Panc1 (cell line): ENCODE measurements around the gene CNOT6L. TPM values are rescaled to one million over a fixed set of nuclear protein-coding genes. Genes with fewer than 3 reads are reported as not detected.
A peak's percentile ranks its signal among the peaks of the same experiment; 100 is the strongest.

Experiments
- ATAC-seq: fragments of 200-7000 bp; cut with Tn5 transposase; 2 replicates; pipeline ENCODE4 v1.9.1; 2020; ENCODE audit warnings: mild to moderate bottlenecking, moderate library complexity
- BruUV-seq: library from RNA; stranded (reverse); fragments of 400-500 nt; replicated peaks from 2 replicates; lab custom pipeline; 2021; lab: Mats Ljungman, UMichigan
- CTCF ChIA-PET: fragments of 300-600 bp; sonication (Branson Sonifier 250); formaldehyde crosslinking; loops from one replicate; lab custom pipeline; 2022; ENCODE audit warnings: antibody characterized with exemption; lab: Charles Lee
- POLR2A ChIA-PET: fragments of 300-600 bp; sonication (Branson Sonifier 250); formaldehyde crosslinking; loops from one replicate; lab custom pipeline; 2022; ENCODE audit warnings: antibody characterized with exemption; lab: Charles Lee
- DNase-seq: peaks from one replicate; pipeline ENCODE4 v3.0.0-alpha.2; 2010; ENCODE audit warnings: low read depth, low spot score
- H3K27ac ChIP-seq: 2 replicates; pipeline ENCODE4 v1.5.1; 2011; ENCODE audit warnings: mild to moderate bottlenecking, low read length, inconsistent platforms
- H3K27me3 ChIP-seq: fragments of 200-500 bp; sonication (Bioruptor generic); 2 replicates; pipeline ENCODE4 v1.6.0; 2014; ENCODE audit warnings: low read length, inconsistent platforms; ENCODE audit not compliant: control insufficient read depth, insufficient read depth
- H3K36me3 ChIP-seq: fragments of 200-500 bp; sonication (Bioruptor generic); 2 replicates; pipeline ENCODE4 v1.5.1; 2014; ENCODE audit warnings: inconsistent platforms, mild to moderate bottlenecking, low read length, moderate library complexity; ENCODE audit not compliant: control insufficient read depth, insufficient read depth
- H3K4me1 ChIP-seq: 2 replicates; pipeline ENCODE4 v1.5.1; 2011; ENCODE audit warnings: inconsistent platforms, mild to moderate bottlenecking, low read length, moderate library complexity; ENCODE audit not compliant: control insufficient read depth, insufficient read depth
- H3K4me3 ChIP-seq, 2 experiments: 2 replicates each; pipeline ENCODE4 v1.5.1; 2011 to 2012; ENCODE audit warnings: low read depth in 2 of 2, low read length in 2 of 2, mild to moderate bottlenecking in 2 of 2, inconsistent platforms in 1 of 2, moderate library complexity in 1 of 2
- H3K9me3 ChIP-seq: fragments of 200-500 bp; sonication (Bioruptor generic); 2 replicates; pipeline ENCODE4 v1.5.1; 2014; ENCODE audit warnings: low read depth, mild to moderate bottlenecking, inconsistent platforms, low read length, moderate library complexity; ENCODE audit not compliant: control insufficient read depth, insufficient read depth
- POLR2AphosphoS5 ChIP-seq: IDR thresholded peaks from 2 replicates; pipeline ENCODE4 v1.6.1; 2012; ENCODE audit warnings: mild to moderate bottlenecking, low read depth, low read length, moderate library complexity
- SIN3A ChIP-seq: IDR thresholded peaks from 2 replicates; pipeline ENCODE4 v1.6.1; 2012; ENCODE audit warnings: low read depth, mild to moderate bottlenecking, low read length, moderate library complexity, borderline replicate concordance; ENCODE audit not compliant: insufficient read depth
- TCF7L2 ChIP-seq: IDR thresholded peaks from 2 replicates; pipeline ENCODE4 v1.6.1; 2011; ENCODE audit warnings: mild to moderate bottlenecking, low read depth, low read length, inconsistent platforms
- in situ Hi-C: cut with HindIII; loops from 2 replicates; pipeline ENCODE4 v1.10.0; 2016; ENCODE audit warnings: low sequenced_read_pairs, low pct_unique_long_range_greater_than_20kb
- intact Hi-C: fragments of 100-400 bp; cut with micrococcal nuclease; formaldehyde crosslinking; loops from one replicate; pipeline ENCODE4 v1.10.0; 2022; ENCODE audit not compliant: unreplicated experiment
- total RNA-seq: library from RNA; stranded (reverse); gene quantifications from one replicate; pipeline ENCODE4 v1.2.1, GENCODE V29; 2021; ENCODE audit not compliant: unreplicated experiment
- TF ChIP-seq, protein P1 (sequence below), 2 experiments: IDR thresholded peaks; 2 replicates each; pipeline ENCODE4 v1.6.1; 2011 to 2012; ENCODE audit warnings: low read depth in 2 of 2, control low read depth in 1 of 2, low read length in 1 of 2, mild to moderate bottlenecking in 1 of 2, moderate library complexity in 1 of 2; ENCODE audit not compliant: insufficient read depth in 1 of 2
- TF ChIP-seq, protein P2 (sequence below): fragments of 450-650 bp; IDR thresholded peaks from 2 replicates; pipeline ENCODE4 v1.5.1; 2017; ENCODE audit warnings: mild to moderate bottlenecking

The CNOT6L gene
- total RNA-seq, 1 experiment from 2014 or later: 18.3 TPM

DNA sequence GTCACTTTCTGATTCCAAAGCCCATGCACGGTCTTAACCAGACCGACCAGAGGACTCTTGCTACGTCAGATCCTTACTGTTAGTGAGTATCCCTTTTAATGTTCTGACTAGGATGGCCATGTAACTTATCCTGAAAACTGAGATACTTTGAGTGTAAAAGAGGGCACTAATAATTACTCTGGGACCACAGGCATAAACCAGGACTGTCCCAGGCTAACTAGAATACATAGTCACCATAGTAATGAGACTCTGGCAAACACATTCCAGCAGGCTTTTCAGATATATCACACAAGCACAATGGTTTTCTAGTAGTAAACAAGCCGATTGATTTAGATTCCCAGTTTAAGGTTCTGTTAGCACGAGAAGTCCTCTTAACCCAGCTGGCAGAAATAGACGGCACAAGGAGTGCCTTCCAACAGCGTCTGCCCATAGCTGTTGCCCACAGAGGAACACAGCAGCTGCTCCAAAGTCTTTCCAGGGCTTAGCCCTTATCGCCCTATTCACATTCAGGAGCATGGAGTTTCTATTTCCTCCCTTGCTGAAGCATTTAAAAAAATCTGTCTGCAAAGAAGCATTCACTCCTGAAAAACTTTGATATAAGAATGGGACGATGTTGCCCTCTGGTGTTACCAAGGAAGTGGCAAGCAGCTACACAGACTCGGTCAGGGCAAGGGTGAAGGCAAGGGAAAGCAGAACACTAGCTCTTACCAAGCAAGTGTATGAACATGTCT lies 121.1 kb downstream of the CNOT6L start:
- BruUV-seq: no TSS peak
- ATAC-seq (peak; percentile 90), DNase-seq (peak; percentile 27)
- H3K36me3 ChIP-seq: no peaks in the 10 kb centered on the region
- H3K27ac ChIP-seq: no peak overlapping the region
- TF ChIP-seq, protein P1, sequence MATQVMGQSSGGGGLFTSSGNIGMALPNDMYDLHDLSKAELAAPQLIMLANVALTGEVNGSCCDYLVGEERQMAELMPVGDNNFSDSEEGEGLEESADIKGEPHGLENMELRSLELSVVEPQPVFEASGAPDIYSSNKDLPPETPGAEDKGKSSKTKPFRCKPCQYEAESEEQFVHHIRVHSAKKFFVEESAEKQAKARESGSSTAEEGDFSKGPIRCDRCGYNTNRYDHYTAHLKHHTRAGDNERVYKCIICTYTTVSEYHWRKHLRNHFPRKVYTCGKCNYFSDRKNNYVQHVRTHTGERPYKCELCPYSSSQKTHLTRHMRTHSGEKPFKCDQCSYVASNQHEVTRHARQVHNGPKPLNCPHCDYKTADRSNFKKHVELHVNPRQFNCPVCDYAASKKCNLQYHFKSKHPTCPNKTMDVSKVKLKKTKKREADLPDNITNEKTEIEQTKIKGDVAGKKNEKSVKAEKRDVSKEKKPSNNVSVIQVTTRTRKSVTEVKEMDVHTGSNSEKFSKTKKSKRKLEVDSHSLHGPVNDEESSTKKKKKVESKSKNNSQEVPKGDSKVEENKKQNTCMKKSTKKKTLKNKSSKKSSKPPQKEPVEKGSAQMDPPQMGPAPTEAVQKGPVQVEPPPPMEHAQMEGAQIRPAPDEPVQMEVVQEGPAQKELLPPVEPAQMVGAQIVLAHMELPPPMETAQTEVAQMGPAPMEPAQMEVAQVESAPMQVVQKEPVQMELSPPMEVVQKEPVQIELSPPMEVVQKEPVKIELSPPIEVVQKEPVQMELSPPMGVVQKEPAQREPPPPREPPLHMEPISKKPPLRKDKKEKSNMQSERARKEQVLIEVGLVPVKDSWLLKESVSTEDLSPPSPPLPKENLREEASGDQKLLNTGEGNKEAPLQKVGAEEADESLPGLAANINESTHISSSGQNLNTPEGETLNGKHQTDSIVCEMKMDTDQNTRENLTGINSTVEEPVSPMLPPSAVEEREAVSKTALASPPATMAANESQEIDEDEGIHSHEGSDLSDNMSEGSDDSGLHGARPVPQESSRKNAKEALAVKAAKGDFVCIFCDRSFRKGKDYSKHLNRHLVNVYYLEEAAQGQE (IDR thresholded peaks at IDR 0.05; ENCODE audit: insufficient read depth in 1 of 2, low read depth in 2 of 2, low read length in 1 of 2): no peak
- TF ChIP-seq, protein P2, sequence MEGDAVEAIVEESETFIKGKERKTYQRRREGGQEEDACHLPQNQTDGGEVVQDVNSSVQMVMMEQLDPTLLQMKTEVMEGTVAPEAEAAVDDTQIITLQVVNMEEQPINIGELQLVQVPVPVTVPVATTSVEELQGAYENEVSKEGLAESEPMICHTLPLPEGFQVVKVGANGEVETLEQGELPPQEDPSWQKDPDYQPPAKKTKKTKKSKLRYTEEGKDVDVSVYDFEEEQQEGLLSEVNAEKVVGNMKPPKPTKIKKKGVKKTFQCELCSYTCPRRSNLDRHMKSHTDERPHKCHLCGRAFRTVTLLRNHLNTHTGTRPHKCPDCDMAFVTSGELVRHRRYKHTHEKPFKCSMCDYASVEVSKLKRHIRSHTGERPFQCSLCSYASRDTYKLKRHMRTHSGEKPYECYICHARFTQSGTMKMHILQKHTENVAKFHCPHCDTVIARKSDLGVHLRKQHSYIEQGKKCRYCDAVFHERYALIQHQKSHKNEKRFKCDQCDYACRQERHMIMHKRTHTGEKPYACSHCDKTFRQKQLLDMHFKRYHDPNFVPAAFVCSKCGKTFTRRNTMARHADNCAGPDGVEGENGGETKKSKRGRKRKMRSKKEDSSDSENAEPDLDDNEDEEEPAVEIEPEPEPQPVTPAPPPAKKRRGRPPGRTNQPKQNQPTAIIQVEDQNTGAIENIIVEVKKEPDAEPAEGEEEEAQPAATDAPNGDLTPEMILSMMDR: peak; percentile 65
- no peaks in the 10 kb centered on the region for H3K4me1 ChIP-seq
- H3K4me3 ChIP-seq: no peak overlapping the region
- POLR2A ChIA-PET: no interaction called here
- H3K9me3 ChIP-seq: no peaks in the 10 kb centered on the region
- H3K27me3 ChIP-seq: no peaks in the 10 kb centered on the region
- intact Hi-C loops (loop anchor here (5.0 to 10.0 kb wide), 2 partner anchors 73 to 331 kb away; no protein-coding TSS in a partner anchor), in situ Hi-C loops (no loop called here)
- CTCF ChIA-PET: interaction anchor here (0.7 kb wide), 1 partner anchor 121 kb away, joined by 3 read pairs; no protein-coding TSS in a partner anchor

DNA sequence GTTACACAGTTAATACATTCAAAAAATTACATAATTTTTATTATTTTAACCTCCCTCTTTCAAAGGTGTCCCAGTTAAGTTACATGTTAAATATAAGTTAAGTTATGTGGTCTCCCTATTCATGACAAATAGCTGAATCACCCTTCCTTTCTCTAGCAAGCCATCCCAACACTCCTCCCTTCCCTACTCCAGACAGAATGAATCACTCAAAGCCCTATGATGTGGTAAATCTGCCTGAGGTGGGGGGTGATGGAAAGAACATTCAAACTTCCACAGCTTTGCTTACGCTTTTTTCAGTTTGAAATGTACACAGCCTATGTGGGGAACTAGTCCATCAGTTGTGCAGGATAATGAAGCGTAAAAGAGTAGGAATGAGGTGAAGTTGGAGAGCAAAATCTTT lies 123.4 kb downstream of the CNOT6L start:
- POLR2A ChIA-PET: no interaction called here
- no peak overlapping the region for H3K27ac ChIP-seq
- intact Hi-C loops: loop anchor here (5.0 to 10.0 kb wide), 2 partner anchors 71 to 328 kb away; no protein-coding TSS in a partner anchor
- no peak overlapping the region for H3K4me3 ChIP-seq
- H3K4me1 ChIP-seq: no peaks in the 10 kb centered on the region
- CTCF ChIA-PET: no interaction called here
- TF ChIP-seq TCF7L2 (no peak), POLR2AphosphoS5 (no peak), SIN3A (no peak)
- no peaks in the 10 kb centered on the region for H3K27me3 ChIP-seq
- DNase-seq (peak; percentile 53), ATAC-seq (peak; percentile 91)
- in situ Hi-C loops: no loop called here
- no TSS peak for BruUV-seq
- no peaks in the 10 kb centered on the region for H3K36me3 ChIP-seq
- H3K9me3 ChIP-seq: no peaks in the 10 kb centered on the region

DNA sequence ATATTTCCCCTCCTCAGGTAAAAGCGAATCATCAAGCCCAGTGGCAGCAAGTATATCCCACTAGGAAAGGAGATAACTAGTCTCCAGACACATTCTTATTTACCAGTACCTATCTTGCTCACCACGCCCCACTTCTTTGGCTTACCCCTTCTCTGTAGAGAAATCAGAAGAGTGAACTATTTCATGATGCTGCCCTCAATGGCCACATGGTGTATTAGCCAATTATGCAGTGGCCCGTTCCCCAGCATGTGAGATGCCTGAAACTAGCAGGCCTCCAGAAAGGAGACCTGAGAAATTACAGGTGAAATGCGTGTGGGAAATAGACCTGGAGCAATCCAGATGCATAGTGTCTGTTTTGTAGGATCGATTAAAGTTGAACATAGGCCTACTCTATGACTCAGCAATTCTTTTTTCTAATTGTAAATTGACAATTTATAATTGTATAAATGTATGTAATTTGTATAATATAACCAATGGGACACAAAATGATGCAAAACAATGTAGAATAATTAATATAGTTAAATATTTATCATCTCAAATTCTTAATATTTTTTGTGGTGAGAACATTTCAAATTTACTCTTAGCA lies 126.2 kb downstream of the CNOT6L start:
- POLR2A ChIA-PET: no interaction called here
- BruUV-seq: no TSS peak
- CTCF ChIA-PET: no interaction called here
- ATAC-seq: no peak
- intact Hi-C loops (loop anchor here (10.0 kb wide), 1 partner anchor 68 kb away; no protein-coding TSS in a partner anchor), in situ Hi-C loops (no loop called here)
- no peak overlapping the region for H3K27ac ChIP-seq
- H3K9me3 ChIP-seq: no peaks in the 10 kb centered on the region
- DNase-seq: no peak
- no peaks in the 10 kb centered on the region for H3K27me3 ChIP-seq
- H3K4me1 ChIP-seq: no peaks in the 10 kb centered on the region
- no peaks in the 10 kb centered on the region for H3K36me3 ChIP-seq
- H3K4me3 ChIP-seq: no peak overlapping the region
- TF ChIP-seq, protein P1 (IDR thresholded peaks at IDR 0.05; ENCODE audit: insufficient read depth in 1 of 2, low read depth in 2 of 2, low read length in 1 of 2): no peak
- TF ChIP-seq POLR2AphosphoS5: no peak
- TF ChIP-seq SIN3A: no peak
- TF ChIP-seq, protein P2: no peak
